A549 treated with AZD2906 at 1 μM for 4 hours (cell line): ENCODE measurements around the gene C20orf202. TPM values are rescaled to one million over a fixed set of nuclear protein-coding genes. Genes with fewer than 3 reads are reported as not detected.

ENCODE experiments used
- total RNA-seq: library from RNA; stranded (reverse); fragments of 200-300 nt; extraction: Qiagen RNA extraction; gene quantifications from 5 replicates; pipeline ENCODE4 v1.2.3, GENCODE V29; 2022

The C20orf202 gene
- total RNA-seq = 0.08 TPM in 1 of 5 replicates, not detected in the others

GRCh38 chr20:1202762-1203504 lies at the start of gene C20orf202:
Gene C20orf202 (plus strand): TSS chr20:1203454. CDS start chr20:1203586, 132 bp downstream.

GRCh38 chr20:1184638-1185315 lies 18.5 kb upstream of the C20orf202 start, which contains the start of gene TMEM74B:
Gene TMEM74B (minus strand): TSS chr20:1184981. CDS start chr20:1183801, 1,180 bp downstream.

GRCh38 chr20:1225783-1226654 lies 22.8 kb downstream of the C20orf202 start, which contains the start of gene RAD21L1:
Gene RAD21L1 (plus strand): TSS chr20:1226044. CDS start chr20:1228454, 2,410 bp downstream.

Other genes starting within 250 kb of the C20orf202 start
- gene RSPO4, start 201.1 kb upstream of the C20orf202 start, total RNA-seq = 0.03 TPM in 2 of 5 replicates, not detected in the others
- 203 to 240 TPM (median 221 TPM) in 5 replicates for gene PSMF1, start 84.9 kb upstream of the C20orf202 start, total RNA-seq
- 2.3 to 4.2 TPM (median 3.9 TPM) in 5 replicates for gene TMEM74B, start 18.5 kb upstream of the C20orf202 start, total RNA-seq
- not detected in 5 replicates for gene RAD21L1, start 22.6 kb downstream of the C20orf202 start, total RNA-seq
- 3.3 to 4.7 TPM (median 4.2 TPM) in 5 replicates for gene SNPH, start 62.8 kb downstream of the C20orf202 start, total RNA-seq
- gene SDCBP2, start 125.7 kb downstream of the C20orf202 start, total RNA-seq = 1.4 to 2.4 TPM (median 1.8 TPM) in 5 replicates
- 503 to 525 TPM (median 509 TPM) in 5 replicates for gene FKBP1A, start 189.6 kb downstream of the C20orf202 start, total RNA-seq